Measurements from ENCODE around the gene PLAC9. TPM values are rescaled to one million over a fixed set of nuclear protein-coding genes. Genes with fewer than 3 reads are reported as not detected.

Gene PLAC9
- total RNA-seq, 3 donors from 2014 or later (not counting 1 experiment from before 2014, with no cell fraction given), result not detected

- Mint-ChIP-seq H3K9me3 (no peaks in the 10 kb centered on the region), H3K36me3 (no peaks in the 10 kb centered on the region), H3K4me3 (no peak overlapping the region), H3K27me3 (ENCODE audit: low read depth in 2 of 2) (no peaks in the 10 kb centered on the region), H3K27ac (no peak overlapping the region), H3K4me1 (peaks cover 18 to 36% of the 10 kb centered on the region in 2 donors)
- H3K27ac ChIP-seq (ENCODE audit: low read length), result no peak overlapping the region
- TF ChIP-seq CTCF (IDR thresholded peaks at IDR 0.05), result no peak
- no peaks in the 10 kb centered on the region for H3K27me3 ChIP-seq (ENCODE audit: control insufficient read depth, insufficient read depth, low read length)
- DNase-seq (no peak), ATAC-seq (no peak)
- 92% methylated on average over 5 of the region's 5 CpGs for WGBS (ENCODE audit: insufficient coverage)
- H3K4me1 ChIP-seq (ENCODE audit: control insufficient read depth, insufficient read depth, low read length), result peaks cover 17% of the 10 kb centered on the region
- H3K36me3 ChIP-seq (ENCODE audit: control insufficient read depth, insufficient read depth, low read length), result peaks cover 34% of the 10 kb centered on the region
- H3K4me3 ChIP-seq (ENCODE audit: low read length), result no peak overlapping the region
- no peaks in the 10 kb centered on the region for H3K9me3 ChIP-seq (ENCODE audit: control insufficient read depth, insufficient read depth, low read length)
- intact Hi-C loops (cut with micrococcal nuclease), result no loop called here
Measured at GRCh38 chr10:80148166-80148805, 15.8 kb downstream of the PLAC9 start.

- no peak for ATAC-seq
- Mint-ChIP-seq H3K27me3 (ENCODE audit: low read depth in 2 of 2) (no peaks in the 10 kb centered on the region), H3K36me3 (no peaks in the 10 kb centered on the region), H3K9me3 (no peaks in the 10 kb centered on the region), H3K4me3 (no peak overlapping the region), H3K4me1 (peaks cover 13 to 32% of the 10 kb centered on the region in 2 donors), H3K27ac (peak overlapping the region; percentile 52 to 59)
- H3K9me3 ChIP-seq (ENCODE audit: control insufficient read depth, insufficient read depth, low read length), result no peaks in the 10 kb centered on the region
- no peak for DNase-seq
- intact Hi-C loops (cut with micrococcal nuclease), result no loop called here
- no peaks in the 10 kb centered on the region for H3K27me3 ChIP-seq (ENCODE audit: control insufficient read depth, insufficient read depth, low read length)
- H3K36me3 ChIP-seq (ENCODE audit: control insufficient read depth, insufficient read depth, low read length), result peaks cover 39% of the 10 kb centered on the region
- 100% methylated on average over 2 of the region's 2 CpGs for WGBS (ENCODE audit: insufficient coverage)
- no peak for TF ChIP-seq CTCF (IDR thresholded peaks at IDR 0.05)
- peaks cover 9% of the 10 kb centered on the region for H3K4me1 ChIP-seq (ENCODE audit: control insufficient read depth, insufficient read depth, low read length)
- no peak overlapping the region for H3K4me3 ChIP-seq (ENCODE audit: low read length)
- no peak overlapping the region for H3K27ac ChIP-seq (ENCODE audit: low read length)
Measured at GRCh38 chr10:80149123-80149522, 16.6 kb downstream of the PLAC9 start.

GRCh38 chr10:80150172-80150571 lies 17.6 kb downstream of the PLAC9 start:
- no peaks in the 10 kb centered on the region for H3K4me1 ChIP-seq (ENCODE audit: control insufficient read depth, insufficient read depth, low read length)
- Mint-ChIP-seq H3K27ac (peak overlapping the region; percentile 52 to 74), H3K4me1 (peaks cover 6 to 23% of the 10 kb centered on the region in 2 donors), H3K9me3 (no peaks in the 10 kb centered on the region), H3K36me3 (peaks cover 6% of the 10 kb centered on the region), H3K4me3 (no peak overlapping the region), H3K27me3 (ENCODE audit: low read depth in 2 of 2) (no peaks in the 10 kb centered on the region)
- DNase-seq (no peak), ATAC-seq (no peak)
- intact Hi-C loops (cut with micrococcal nuclease), result no loop called here
- no peaks in the 10 kb centered on the region for H3K27me3 ChIP-seq (ENCODE audit: control insufficient read depth, insufficient read depth, low read length)
- TF ChIP-seq CTCF (IDR thresholded peaks at IDR 0.05), result no peak
- no peak overlapping the region for H3K4me3 ChIP-seq (ENCODE audit: low read length)
- no peaks in the 10 kb centered on the region for H3K9me3 ChIP-seq (ENCODE audit: control insufficient read depth, insufficient read depth, low read length)
- H3K36me3 ChIP-seq (ENCODE audit: control insufficient read depth, insufficient read depth, low read length), result peaks cover 49% of the 10 kb centered on the region
- H3K27ac ChIP-seq (ENCODE audit: low read length), result no peak overlapping the region
- WGBS (ENCODE audit: insufficient coverage), result 70% methylated on average over 2 of the region's 2 CpGs

- Mint-ChIP-seq H3K9me3 (no peaks in the 10 kb centered on the region), H3K4me3 (peak overlapping the region; percentile 7), H3K27me3 (ENCODE audit: low read depth in 2 of 2) (no peaks in the 10 kb centered on the region), H3K27ac (peak overlapping the region; percentile 50 to 74), H3K36me3 (peaks cover 18% of the 10 kb centered on the region), H3K4me1 (peaks cover 0 to 16% of the 10 kb centered on the region in 2 donors)
- Histone ChIP-seq H3K9me3 (ENCODE audit: control insufficient read depth, insufficient read depth, low read length) (no peaks in the 10 kb centered on the region), H3K27ac (ENCODE audit: low read length) (no peak overlapping the region), H3K4me1 (ENCODE audit: control insufficient read depth, insufficient read depth, low read length) (no peaks in the 10 kb centered on the region), H3K4me3 (ENCODE audit: low read length) (no peak overlapping the region), H3K36me3 (ENCODE audit: control insufficient read depth, insufficient read depth, low read length) (peaks cover 74% of the 10 kb centered on the region), H3K27me3 (ENCODE audit: control insufficient read depth, insufficient read depth, low read length) (no peaks in the 10 kb centered on the region)
- ATAC-seq, result no peak
- no peak for DNase-seq
- TF ChIP-seq CTCF (IDR thresholded peaks at IDR 0.05), result no peak
- intact Hi-C loops (cut with micrococcal nuclease), result no loop called here
- WGBS (ENCODE audit: insufficient coverage), result 98% methylated on average over 6 of the region's 6 CpGs
Measured at GRCh38 chr10:80152820-80153219, 20.3 kb downstream of the PLAC9 start.
